DMS 273 (cell line): ENCODE data around the gene WNT7A.

Experiments
- DNase-seq: peaks from one replicate; lab custom pipeline; 2025; ENCODE audit not compliant: unreplicated experiment; lab: John Stamatoyannopoulos, UW

The WNT7A gene

GRCh38 chr3:13831386-13831996 is 48.4 kb downstream of the WNT7A start:
- no peak for DNase-seq

- no peak for DNase-seq
These were observed 50.6 kb downstream of the WNT7A start for GRCh38 chr3:13829311-13829710.

DNA sequence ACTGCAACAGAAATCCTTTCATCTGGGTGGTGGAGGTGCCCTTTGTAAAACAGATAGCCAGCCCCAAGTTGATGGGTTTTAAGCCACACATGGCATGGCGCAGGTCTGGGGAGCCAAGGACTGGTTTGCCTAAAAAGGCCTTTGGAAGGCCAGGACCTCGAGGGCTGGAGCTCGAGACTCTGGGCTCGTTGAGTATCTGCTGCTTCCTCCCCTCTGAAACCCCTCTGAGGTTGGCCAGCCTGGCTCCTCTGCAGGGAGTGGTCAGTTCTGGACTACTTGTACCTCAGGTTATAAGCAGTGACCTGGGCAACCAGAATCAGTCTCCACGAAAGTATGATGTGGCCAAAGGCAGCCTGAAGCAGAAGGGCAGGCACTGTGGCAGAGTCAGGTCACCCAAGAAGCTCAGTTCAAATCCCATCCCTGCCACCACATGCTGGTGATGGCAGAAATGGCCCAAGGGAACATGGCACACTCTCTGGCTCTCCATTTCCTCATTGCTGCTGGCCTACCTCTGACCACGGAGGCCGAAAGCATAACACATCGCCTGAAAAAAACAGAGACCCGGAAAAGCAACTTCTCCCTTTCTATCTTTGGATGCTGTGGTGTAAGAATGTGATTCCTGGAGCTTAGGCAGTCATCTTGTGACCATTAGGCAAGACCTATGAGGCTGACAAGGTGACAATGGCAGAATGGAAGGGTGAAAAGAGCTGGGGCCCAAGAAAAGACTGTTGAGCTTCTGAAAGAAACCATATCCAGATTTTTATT is 51.2 kb downstream of the WNT7A start:
- DNase-seq: no peak

GRCh38 chr3:13827699-13828098 is 52.2 kb downstream of the WNT7A start:
- DNase-seq: no peak

DNA sequence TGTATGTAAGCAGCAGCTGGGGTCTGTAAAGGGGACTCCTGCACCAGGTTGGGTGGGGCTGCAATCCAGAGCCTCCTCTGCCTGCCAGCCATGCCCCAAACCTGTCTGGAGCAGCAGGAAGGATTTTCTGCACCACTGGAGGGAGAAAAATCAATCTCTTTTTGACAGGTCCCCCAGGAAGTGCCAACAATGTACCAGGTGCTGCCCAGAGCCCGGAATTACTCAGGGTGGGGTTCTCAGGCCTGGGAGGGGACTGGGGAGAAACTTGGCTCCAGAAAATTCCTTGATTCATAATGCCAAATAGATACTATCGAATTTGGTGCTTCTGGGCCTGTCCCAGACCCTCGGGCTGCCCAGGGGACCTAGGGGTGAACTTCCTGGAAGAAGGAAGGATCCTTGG is 52.6 kb downstream of the WNT7A start:
- no peak for DNase-seq

DNA sequence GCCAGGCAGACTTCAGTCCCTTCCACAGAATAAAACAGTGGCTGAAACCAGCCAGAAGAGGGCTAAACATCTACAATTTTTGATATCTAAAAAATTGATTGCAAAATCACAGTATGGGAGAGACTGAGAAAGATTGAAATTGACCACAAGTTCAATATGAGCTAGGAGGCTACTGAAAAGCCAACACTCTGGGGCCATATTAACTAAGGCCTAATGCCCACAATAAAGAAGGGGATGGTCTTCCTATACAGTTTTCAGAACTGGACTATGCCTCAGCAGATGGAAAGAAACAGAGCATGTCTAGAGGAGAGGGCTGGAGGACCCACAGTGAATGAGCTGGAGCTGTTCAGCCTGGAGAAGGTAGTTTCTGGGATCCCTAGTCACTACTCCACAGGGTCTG is 53.2 kb downstream of the WNT7A start:
- DNase-seq: no peak

DNA sequence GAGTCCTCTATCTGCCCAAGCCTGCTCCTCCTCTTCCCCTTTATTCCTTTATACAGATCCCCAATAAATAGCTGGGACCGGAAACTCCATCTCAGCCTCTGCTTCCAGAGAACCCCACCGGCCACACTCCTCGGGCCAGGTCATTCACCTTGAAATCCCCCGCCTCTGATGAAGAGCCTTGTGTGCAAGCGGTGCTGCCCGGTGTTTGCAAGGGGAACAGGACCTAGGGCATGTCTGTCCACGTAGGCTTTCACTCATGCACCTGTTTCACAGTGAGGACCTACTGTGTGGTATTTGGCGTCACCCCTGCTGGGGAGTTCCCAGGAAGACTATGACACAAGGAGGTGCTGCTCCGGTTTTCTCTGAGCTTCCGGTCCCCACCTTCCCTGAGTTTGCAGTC is 54.0 kb downstream of the WNT7A start:
- DNase-seq: no peak

DNA sequence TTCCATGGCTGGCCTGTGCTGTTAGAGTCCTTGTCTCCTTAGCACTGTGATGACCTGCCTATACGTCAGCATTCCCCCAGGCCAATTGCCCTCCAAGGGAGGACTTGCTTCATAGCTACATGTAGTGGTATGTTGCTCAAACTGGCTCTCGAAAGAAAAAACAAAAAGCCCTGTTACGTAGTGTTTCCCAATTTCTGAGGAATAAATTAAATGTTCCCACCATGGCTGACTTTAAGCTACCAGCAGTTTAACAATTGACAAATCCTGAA is 54.6 kb downstream of the WNT7A start:
- DNase-seq: no peak

GRCh38 chr3:13824521-13825310 is 55.2 kb downstream of the WNT7A start:
- DNase-seq: no peak

- DNase-seq: no peak
These were observed 56.2 kb downstream of the WNT7A start for GRCh38 chr3:13823692-13824091.

GRCh38 chr3:13822871-13823585 is 56.8 kb downstream of the WNT7A start:
- DNase-seq: no peak

DNA sequence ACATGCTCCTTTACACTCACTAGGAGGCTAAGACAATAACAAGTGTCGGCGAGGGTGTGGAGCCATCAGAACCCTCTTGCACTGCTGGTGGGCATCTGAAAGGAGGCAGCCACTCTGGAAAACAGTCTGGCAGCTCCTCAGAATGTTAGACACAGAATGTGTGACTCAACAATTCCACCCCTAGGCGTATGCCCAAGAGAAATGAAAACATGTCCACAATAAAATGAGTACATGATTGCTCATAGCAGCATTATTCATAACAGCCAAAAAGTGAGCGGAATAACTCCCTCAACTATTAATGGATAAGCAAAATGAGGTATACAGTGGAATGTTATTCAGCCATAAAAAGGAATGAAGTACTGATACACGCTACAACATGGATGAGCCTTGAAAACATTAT is 57.8 kb downstream of the WNT7A start:
- DNase-seq: no peak

DNA sequence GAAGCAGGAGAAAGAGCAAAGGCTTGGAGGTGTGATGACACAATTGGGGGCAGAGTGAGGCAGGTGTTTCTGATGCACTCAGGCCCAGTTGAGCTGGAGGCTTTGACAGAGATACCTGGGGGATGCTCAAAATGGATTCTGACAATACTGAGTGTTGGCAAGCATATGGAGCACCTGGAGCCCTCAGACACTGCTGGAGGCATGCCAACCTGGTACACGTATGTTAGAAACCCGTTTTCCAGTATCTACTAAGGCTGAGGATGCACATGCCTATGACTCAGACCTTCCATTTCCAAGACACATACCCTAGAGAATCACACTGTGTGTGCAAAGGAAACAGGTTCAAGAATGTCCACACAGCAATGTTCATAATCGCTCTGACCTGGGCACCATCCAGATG is 58.7 kb downstream of the WNT7A start:
- DNase-seq: no peak

- DNase-seq: no peak
These were observed 61.0 kb downstream of the WNT7A start for GRCh38 chr3:13818919-13819318.

- DNase-seq: no peak
These were observed 64.7 kb downstream of the WNT7A start for GRCh38 chr3:13815088-13815683.

DNA sequence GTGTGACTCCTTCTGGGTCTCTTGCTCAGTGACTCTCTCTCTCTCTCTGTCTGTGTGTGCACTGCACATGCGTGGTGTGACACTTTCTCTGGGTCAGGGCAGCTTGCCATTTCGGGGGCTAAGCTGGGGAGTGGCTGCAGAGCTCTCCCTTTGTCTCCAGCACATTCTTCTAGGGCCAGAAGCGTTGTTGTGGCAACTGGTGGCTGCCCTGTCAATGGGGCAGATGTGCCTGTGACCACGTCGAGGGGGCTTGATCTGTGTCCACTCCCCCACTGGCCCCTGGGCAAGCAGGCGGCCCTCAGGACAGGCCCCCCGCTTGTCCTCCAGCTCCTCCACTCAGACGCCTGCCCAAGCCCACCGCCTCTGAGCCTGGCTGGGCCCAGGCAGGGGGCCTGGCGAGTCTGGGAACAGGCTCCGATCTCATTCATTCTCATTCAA is 67.8 kb downstream of the WNT7A start:
- DNase-seq: no peak

DNA sequence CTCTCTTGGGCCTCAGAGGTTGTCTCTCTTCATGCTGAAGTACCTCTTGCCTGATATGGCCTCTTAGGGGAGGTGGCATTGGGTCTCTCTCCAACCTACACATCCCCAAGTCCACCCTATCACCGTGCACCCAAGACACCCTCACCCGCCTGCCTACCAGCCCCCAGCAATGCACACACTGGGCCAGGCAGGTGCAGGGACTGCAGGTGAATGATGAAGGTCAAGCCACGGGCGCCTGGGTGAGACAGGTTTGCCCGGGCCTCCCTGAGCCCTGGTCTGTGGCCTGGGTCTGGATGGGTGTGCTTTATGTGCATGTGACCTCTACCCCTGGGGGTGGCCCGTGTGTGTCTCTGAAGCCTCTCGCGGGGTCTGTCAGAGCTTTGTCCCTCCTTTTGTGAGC is 68.3 kb downstream of the WNT7A start:
- no peak for DNase-seq

DNA sequence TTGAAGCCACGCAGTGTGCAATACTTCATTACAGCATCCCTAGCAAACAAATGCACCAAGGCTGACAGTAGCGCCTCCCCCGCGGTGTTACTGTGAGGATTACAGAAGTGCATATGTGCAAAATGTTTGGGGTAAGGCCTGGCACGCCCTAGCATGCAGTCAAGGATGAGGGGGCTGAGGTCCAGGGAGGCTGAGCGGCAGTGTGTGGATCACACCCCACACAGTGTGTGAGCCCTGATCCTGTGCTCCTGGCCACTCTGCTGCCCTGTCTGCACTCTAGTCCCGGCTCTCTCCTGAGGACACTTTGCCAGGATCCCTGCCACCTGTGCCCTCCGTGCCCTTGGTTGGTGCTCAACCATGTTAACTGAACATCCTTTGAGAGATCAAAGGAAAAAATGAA is 71.3 kb downstream of the WNT7A start:
- DNase-seq: no peak

DNA sequence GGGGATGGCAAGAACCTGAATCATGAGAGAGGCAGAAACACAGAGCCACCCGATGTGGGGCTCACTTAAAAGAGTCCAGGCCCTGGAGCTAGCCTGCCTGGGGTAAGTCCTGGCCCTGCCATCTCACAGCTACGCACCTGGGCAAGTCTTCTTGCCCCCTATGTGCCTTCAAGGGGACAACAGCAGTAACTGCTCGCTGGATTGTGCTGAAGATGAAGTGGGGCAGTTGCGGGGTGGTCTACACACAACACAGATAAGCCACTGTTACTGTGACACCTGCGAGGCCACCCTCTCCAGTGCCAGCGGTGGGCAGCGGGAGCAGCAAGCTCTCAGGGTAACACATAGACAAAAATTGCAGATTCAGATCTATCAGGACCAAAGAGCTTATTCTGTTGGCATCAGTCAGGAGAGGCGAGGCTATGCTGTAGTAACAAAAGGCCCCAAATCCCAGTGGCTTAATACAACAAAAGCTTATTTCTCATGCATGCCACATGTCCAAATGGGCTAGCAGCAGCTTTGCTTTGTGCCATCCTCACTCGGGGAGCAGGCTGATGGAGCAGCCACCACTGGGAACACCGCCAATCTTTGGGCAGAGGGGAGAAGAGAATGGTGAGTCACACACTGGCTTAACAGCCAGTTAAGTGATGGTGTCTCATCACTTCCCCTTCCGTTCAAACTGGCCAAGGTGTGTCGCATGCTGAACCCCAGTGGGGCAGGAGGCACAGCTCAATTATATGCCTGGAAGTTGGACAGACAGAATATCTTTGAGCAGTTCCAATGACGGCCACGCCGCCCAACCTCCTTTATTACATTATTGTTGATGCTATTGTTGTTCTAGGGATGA is 78.3 kb downstream of the WNT7A start:
- peak; percentile 9 for DNase-seq

- DNase-seq: no peak
These were observed 79.8 kb downstream of the WNT7A start for GRCh38 chr3:13800064-13800463.
